Kidney epithelial cell (primary cell): ENCODE data around the gene CHI3L1. TPM values are rescaled to one million over a fixed set of nuclear protein-coding genes. Genes with fewer than 3 reads are reported as not detected.

Source experiments
- DNase-seq: peaks from one replicate; pipeline ENCODE4 v3.0.0-alpha.2; 2010; ENCODE audit warnings: low read depth
- H3K27me3 ChIP-seq: 2 replicates; pipeline ENCODE4 v1.6.0; 2011; ENCODE audit warnings: low read length; ENCODE audit not compliant: control insufficient read depth, insufficient read depth
- H3K36me3 ChIP-seq: 2 replicates; pipeline ENCODE4 v1.5.1; 2011; ENCODE audit warnings: low read length; ENCODE audit not compliant: control insufficient read depth, insufficient read depth
- H3K4me3 ChIP-seq: 2 replicates; pipeline ENCODE4 v1.5.1; 2011; ENCODE audit warnings: low read depth, mild to moderate bottlenecking, control low read depth, low read length
- total RNA-seq: library from RNA; depleted of rRNA; stranded (reverse); fragments of >200 nt; gene quantifications from 2 replicates; pipeline ENCODE4 v1.2.3, GENCODE V29; 2015
- TF ChIP-seq, protein P1 (sequence below): IDR thresholded peaks from 2 replicates; pipeline ENCODE4 v1.5.1; 2011; ENCODE audit warnings: mild to moderate bottlenecking, moderate library complexity, low read length, control low read depth, inconsistent platforms; ENCODE audit not compliant: insufficient read depth, poor library complexity, severe bottlenecking

Gene CHI3L1
- total RNA-seq, 1 donor from 2014 or later = 1.5 TPM

DNA sequence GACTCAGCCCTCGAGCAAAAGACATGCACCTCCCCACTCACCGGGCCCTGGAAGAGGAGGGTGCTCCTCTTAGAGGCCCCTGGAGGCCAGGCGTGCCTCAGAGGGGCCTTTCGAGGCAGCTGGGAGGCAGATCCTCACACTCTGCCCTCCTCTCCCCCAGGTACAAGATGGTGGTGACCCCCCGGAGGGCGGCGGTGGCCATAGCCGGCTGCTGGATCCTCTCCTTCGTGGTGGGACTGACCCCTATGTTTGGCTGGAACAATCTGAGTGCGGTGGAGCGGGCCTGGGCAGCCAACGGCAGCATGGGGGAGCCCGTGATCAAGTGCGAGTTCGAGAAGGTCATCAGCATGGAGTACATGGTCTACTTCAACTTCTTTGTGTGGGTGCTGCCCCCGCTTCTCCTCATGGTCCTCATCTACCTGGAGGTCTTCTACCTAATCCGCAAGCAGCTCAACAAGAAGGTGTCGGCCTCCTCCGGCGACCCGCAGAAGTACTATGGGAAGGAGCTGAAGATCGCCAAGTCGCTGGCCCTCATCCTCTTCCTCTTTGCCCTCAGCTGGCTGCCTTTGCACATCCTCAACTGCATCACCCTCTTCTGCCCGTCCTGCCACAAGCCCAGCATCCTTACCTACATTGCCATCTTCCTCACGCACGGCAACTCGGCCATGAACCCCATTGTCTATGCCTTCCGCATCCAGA lies 21.3 kb downstream of the CHI3L1 start:
- no peak for DNase-seq
- H3K36me3 ChIP-seq = peaks cover 2% of the 10 kb centered on the region
- H3K4me3 ChIP-seq = no peak overlapping the region
- no peaks in the 10 kb centered on the region for H3K27me3 ChIP-seq
- TF ChIP-seq, protein P1, sequence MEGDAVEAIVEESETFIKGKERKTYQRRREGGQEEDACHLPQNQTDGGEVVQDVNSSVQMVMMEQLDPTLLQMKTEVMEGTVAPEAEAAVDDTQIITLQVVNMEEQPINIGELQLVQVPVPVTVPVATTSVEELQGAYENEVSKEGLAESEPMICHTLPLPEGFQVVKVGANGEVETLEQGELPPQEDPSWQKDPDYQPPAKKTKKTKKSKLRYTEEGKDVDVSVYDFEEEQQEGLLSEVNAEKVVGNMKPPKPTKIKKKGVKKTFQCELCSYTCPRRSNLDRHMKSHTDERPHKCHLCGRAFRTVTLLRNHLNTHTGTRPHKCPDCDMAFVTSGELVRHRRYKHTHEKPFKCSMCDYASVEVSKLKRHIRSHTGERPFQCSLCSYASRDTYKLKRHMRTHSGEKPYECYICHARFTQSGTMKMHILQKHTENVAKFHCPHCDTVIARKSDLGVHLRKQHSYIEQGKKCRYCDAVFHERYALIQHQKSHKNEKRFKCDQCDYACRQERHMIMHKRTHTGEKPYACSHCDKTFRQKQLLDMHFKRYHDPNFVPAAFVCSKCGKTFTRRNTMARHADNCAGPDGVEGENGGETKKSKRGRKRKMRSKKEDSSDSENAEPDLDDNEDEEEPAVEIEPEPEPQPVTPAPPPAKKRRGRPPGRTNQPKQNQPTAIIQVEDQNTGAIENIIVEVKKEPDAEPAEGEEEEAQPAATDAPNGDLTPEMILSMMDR = no peak

DNA sequence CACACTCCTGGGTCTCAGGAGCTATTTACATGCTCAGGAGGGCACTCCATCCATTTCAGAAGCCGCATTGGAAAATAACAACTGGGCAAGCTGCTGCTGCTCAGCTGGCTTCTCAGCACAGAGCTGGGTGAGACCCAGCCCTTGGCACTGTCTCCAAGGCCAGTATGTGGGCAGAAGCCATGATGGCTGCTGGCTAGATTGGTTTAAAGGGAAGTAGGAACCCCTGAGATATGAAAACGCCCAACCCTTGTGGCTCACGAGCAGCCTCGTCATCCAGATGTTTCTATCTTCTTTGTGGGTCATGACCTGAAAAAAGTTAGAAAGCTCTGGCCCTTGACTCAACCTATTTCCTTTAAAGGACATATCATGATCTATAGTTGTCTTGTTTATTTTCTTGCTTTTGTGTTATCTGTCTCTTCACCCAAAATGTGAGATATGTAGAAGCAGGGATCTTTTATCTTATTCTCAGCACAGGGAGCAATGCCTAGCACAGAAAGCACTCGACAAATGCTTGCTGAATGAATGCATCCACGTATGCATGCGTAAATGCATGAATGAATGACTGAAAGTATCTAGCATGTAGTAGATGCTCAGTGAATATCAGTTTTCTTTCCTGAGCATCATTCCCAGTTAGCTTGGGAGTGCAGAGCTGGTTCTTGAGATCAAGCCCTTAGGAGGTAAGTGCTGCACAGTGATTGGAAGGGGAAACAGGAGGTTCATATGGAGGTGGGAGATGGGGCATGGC lies 22.4 kb downstream of the CHI3L1 start:
- Histone ChIP-seq H3K36me3 (peaks cover 2% of the 10 kb centered on the region), H3K27me3 (no peaks in the 10 kb centered on the region), H3K4me3 (no peak overlapping the region)
- DNase-seq = no peak
- TF ChIP-seq, protein P1 = no peak

DNA sequence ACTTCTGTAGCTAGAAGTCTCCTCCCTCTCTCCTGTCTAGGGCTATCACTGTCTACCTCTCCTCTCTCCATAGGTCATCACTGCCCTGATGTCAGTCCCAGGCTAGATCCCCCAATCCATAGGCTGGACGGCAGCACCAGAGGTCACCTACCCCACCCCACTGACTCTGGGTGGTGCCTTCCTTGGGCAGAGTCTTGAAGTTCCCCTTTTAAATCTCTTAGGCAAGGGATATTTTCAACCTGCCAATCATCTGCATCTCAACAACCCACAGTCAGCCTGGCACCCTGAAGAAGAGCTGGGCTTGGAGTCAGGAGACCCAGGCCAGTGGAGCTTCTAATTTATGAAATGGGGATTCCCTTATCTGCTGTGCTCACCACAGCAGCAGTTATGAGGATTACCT lies 24.1 kb downstream of the CHI3L1 start:
- H3K27me3 ChIP-seq = no peaks in the 10 kb centered on the region
- TF ChIP-seq, protein P1 = no peak
- no peak for DNase-seq
- no peak overlapping the region for H3K4me3 ChIP-seq
- peaks cover 2% of the 10 kb centered on the region for H3K36me3 ChIP-seq

DNA sequence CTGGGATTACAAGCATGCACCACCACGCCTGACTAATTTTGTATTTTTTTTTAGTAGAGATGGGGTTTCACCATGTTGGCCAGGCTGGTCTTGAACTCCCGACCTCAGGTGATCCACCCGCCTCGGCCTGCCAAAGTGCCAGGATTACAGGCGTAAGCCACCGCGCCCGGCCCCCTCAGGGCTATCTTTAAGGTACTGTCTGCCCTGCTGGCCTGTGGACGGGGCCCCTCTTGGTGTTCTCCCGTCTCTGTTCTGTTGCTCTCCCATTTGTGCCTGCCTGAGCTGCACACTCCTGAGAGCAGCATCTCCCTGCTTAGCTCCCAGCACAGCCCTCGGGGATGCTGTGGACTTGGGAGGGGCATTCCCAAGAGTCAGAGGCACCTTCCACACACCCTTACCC lies 24.8 kb downstream of the CHI3L1 start:
- no peaks in the 10 kb centered on the region for H3K27me3 ChIP-seq
- peaks cover 2% of the 10 kb centered on the region for H3K36me3 ChIP-seq

DNA sequence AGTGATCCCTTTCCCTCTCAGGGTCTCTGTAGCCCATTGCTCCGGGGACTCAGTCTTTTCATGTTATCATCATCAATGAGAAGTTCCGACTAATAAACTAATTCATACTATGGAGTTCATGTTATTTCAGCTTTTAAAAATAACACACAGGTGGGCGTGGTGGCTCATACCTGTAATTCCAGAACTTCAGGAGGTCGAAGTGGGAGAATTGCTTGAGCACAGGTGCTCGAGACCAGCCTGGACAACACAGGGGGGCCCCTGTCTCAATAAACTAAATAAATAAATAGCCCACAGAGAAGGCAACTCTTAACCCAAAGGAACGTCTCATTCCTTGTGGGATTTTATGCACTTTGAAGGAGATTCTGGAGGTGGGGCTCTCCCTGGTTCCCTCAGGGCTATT lies 25.3 kb downstream of the CHI3L1 start:
- H3K4me3 ChIP-seq = no peak overlapping the region
- no peak for DNase-seq
- H3K36me3 ChIP-seq = peaks cover 2% of the 10 kb centered on the region
- TF ChIP-seq, protein P1 = no peak
- no peaks in the 10 kb centered on the region for H3K27me3 ChIP-seq

More for the DNA sequence above, 24.8 kb downstream of the CHI3L1 start:
- no peak for DNase-seq
- no peak overlapping the region for H3K4me3 ChIP-seq
- TF ChIP-seq, protein P1 = no peak
